HepG2 (cell line): ENCODE measurements around the gene TTC23L. TPM values are rescaled to one million over a fixed set of nuclear protein-coding genes. Genes with fewer than 3 reads are reported as not detected.

Experiments used
- DMAP1 ChIP-seq: IDR thresholded peaks from 2 replicates; pipeline ENCODE4 v1.6.1; 2016
- DNMT1 ChIP-seq: sonication (generic); formaldehyde crosslinking; IDR thresholded peaks from 2 replicates; pipeline ENCODE4 v1.5.1; 2020; ENCODE audit warnings: mild to moderate bottlenecking, missing genetic modification reagents
- NR1H2 ChIP-seq: sonication (generic); formaldehyde crosslinking; IDR thresholded peaks from 2 replicates; pipeline ENCODE4 v1.8.1; 2022; ENCODE audit warnings: low read depth, missing genetic modification reagents, borderline replicate concordance
- ONECUT2 ChIP-seq: sonication (generic); formaldehyde crosslinking; IDR thresholded peaks from 2 replicates; pipeline ENCODE4 v1.4.0; 2020; ENCODE audit warnings: missing genetic modification reagents
- SALL1 ChIP-seq: sonication (generic); formaldehyde crosslinking; IDR thresholded peaks from 2 replicates; pipeline ENCODE4 v1.8.0; 2022; ENCODE audit warnings: mild to moderate bottlenecking, missing genetic modification reagents
- SATB2 ChIP-seq: sonication (generic); formaldehyde crosslinking; IDR thresholded peaks from 2 replicates; pipeline ENCODE4 v1.5.0; 2020; ENCODE audit warnings: missing genetic modification reagents
- SMAD1 ChIP-seq: sonication (generic); formaldehyde crosslinking; IDR thresholded peaks from 2 replicates; pipeline ENCODE4 v1.4.0; 2020; ENCODE audit warnings: missing genetic modification reagents, low read depth, mild to moderate bottlenecking, borderline replicate concordance
- TEAD3 ChIP-seq: optimal IDR thresholded peaks from 2 replicates; pipeline ENCODE3; 2016; ENCODE audit warnings: borderline replicate concordance
- TOE1 ChIP-seq: sonication (generic); formaldehyde crosslinking; IDR thresholded peaks from 2 replicates; pipeline ENCODE4 v1.4.0; 2020; ENCODE audit warnings: mild to moderate bottlenecking, missing genetic modification reagents
- ZNF101 ChIP-seq: sonication (generic); formaldehyde crosslinking; IDR thresholded peaks from 2 replicates; pipeline ENCODE4 v1.4.0; 2020; ENCODE audit warnings: mild to moderate bottlenecking, low read depth, missing genetic modification reagents, borderline replicate concordance
- ZNF17 ChIP-seq: sonication (generic); formaldehyde crosslinking; IDR thresholded peaks from 2 replicates; pipeline ENCODE4 v1.5.0; 2020; ENCODE audit warnings: mild to moderate bottlenecking, missing genetic modification reagents
- ZNF326 ChIP-seq: sonication (generic); formaldehyde crosslinking; IDR thresholded peaks from 2 replicates; pipeline ENCODE4 v1.4.0; 2020; ENCODE audit warnings: missing genetic modification reagents, borderline replicate concordance
- ZNF713 ChIP-seq: sonication (generic); formaldehyde crosslinking; IDR thresholded peaks from 2 replicates; pipeline ENCODE4 v1.4.0; 2020; ENCODE audit warnings: mild to moderate bottlenecking, missing genetic modification reagents
- ZNF775 ChIP-seq: sonication (generic); formaldehyde crosslinking; IDR thresholded peaks from 2 replicates; pipeline ENCODE4 v1.4.0; 2020; ENCODE audit warnings: missing genetic modification reagents, mild to moderate bottlenecking, moderate library complexity, borderline replicate concordance
- ZNF780A ChIP-seq: sonication (generic); formaldehyde crosslinking; IDR thresholded peaks from 2 replicates; pipeline ENCODE4 v1.8.0; 2022; ENCODE audit warnings: mild to moderate bottlenecking, missing genetic modification reagents, moderate library complexity
- polyA plus RNA-seq, 8 experiments: library from polyadenylated mRNA; depleted of rRNA in 3 of 8; stranded (reverse) in 7 of 8; unstranded in 1 of 8; fragments of >200 nt; fragmentation: Illumina TruSeq in 4 of 8; extraction: Trizol in 4 of 8; gene quantifications; 2 replicates each; pipeline versions ENCODE4 v1.2.1 to v1.2.3, GENCODE V29; 2011 to 2016; ENCODE audit warnings: low read depth in 4 of 8, missing spikeins in 1 of 8, mixed read lengths in 1 of 8; ENCODE audit not compliant: insufficient read depth in 1 of 8
- total RNA-seq, 5 experiments: library from RNA; depleted of rRNA; stranded (reverse); fragments of >200 nt; fragmentation: Illumina TruSeq; extraction: Trizol; gene quantifications; 2 replicates each; pipeline ENCODE4 v1.2.3, GENCODE V29; 2016; ENCODE audit warnings: low read depth in 1 of 5
- TF ChIP-seq, protein P1 (sequence below): sonication (generic); formaldehyde crosslinking; IDR thresholded peaks from 2 replicates; pipeline ENCODE4 v1.4.0; 2020; ENCODE audit warnings: missing genetic modification reagents
- TF ChIP-seq, protein P2 (sequence below): sonication (generic); formaldehyde crosslinking; IDR thresholded peaks from 2 replicates; pipeline ENCODE4 v1.4.0; 2020; ENCODE audit warnings: missing genetic modification reagents, borderline replicate concordance
- TF ChIP-seq, protein P3 (sequence below): sonication (generic); formaldehyde crosslinking; IDR thresholded peaks from 2 replicates; pipeline ENCODE4 v1.4.0; 2020; ENCODE audit warnings: missing genetic modification reagents, borderline replicate concordance
- TF ChIP-seq, protein P4 (sequence below): sonication (generic); formaldehyde crosslinking; IDR thresholded peaks from 2 replicates; pipeline ENCODE4 v1.5.0; 2020; ENCODE audit warnings: mild to moderate bottlenecking, missing genetic modification reagents, borderline replicate concordance

Gene TTC23L
- total and polyA plus RNA-seq, 2 of the 13 experiments (the other 11 are each of a cell fraction or from before 2014, with no cell fraction given), result 0.37 to 1.4 TPM

DNA sequence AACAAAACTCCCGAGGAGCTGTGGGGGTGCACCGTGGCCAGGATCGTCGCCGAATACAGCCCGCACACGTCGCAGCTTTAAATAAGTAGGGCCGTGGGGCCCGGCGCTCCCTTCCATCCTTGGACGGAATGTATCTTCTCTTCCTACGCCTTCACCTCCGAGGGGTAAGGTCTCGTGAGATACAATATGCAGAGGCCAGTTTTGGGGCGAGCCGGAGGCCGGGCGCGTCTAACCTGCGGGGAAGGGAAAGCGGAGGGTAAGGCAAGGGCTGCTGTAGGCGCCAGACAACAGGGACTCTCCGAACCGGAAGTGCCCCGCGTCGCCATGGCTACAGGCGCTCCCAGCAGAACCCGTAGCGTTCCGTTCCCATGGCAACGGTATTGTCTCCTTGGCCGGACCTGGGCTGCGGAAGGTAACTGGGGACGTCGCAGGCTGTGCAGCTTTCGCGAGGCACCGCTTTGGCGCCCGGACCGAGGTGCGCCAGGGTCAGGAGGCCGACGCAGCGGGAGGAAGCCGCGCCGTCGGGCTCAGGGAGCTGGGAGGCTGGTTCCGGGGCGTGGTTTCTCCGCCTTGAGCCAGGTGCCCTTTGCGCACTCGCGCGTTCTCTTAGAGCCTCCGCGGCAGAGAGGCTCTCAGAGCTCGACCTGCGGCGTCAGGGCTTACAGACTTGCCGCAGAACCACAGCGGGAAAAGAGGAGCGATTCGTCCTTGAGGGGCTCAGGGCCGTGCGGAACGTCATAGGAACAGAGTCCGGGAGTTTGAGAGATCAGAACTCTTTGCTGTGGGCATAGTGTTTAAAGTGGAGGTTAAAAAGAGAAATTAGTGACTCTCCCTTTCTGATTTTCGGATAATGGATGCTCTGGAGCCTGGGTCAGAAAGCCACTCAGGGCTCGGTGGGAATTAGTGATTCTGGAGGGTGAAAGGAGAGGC, at the start of gene TTC23L (continued):
- 0 out of 2 replicates have a peak, but pooled peaks have one; percentile 36 for TF ChIP-seq ZNF775
- TF ChIP-seq, protein P1, sequence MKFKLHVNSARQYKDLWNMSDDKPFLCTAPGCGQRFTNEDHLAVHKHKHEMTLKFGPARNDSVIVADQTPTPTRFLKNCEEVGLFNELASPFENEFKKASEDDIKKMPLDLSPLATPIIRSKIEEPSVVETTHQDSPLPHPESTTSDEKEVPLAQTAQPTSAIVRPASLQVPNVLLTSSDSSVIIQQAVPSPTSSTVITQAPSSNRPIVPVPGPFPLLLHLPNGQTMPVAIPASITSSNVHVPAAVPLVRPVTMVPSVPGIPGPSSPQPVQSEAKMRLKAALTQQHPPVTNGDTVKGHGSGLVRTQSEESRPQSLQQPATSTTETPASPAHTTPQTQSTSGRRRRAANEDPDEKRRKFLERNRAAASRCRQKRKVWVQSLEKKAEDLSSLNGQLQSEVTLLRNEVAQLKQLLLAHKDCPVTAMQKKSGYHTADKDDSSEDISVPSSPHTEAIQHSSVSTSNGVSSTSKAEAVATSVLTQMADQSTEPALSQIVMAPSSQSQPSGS, result no peak; the same call in 1 of the 2 replicates
- TF ChIP-seq SALL1 (CRISPR knock-in tag), result peak; percentile 97
- TF ChIP-seq TEAD3 (CRISPR knock-in tag), result peak; percentile 44
- peak; percentile 69 for TF ChIP-seq DMAP1 (CRISPR knock-in tag)
- peak; percentile 71; the same call in 1 of the 2 replicates for TF ChIP-seq DNMT1
- TF ChIP-seq, protein P2, sequence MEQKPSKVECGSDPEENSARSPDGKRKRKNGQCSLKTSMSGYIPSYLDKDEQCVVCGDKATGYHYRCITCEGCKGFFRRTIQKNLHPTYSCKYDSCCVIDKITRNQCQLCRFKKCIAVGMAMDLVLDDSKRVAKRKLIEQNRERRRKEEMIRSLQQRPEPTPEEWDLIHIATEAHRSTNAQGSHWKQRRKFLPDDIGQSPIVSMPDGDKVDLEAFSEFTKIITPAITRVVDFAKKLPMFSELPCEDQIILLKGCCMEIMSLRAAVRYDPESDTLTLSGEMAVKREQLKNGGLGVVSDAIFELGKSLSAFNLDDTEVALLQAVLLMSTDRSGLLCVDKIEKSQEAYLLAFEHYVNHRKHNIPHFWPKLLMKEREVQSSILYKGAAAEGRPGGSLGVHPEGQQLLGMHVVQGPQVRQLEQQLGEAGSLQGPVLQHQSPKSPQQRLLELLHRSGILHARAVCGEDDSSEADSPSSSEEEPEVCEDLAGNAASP (CRISPR knock-in tag), result peak; percentile 62
- peak; percentile 50 for TF ChIP-seq ZNF713
- TF ChIP-seq ZNF780A (CRISPR knock-in tag), result no peak
- TF ChIP-seq, protein P3, sequence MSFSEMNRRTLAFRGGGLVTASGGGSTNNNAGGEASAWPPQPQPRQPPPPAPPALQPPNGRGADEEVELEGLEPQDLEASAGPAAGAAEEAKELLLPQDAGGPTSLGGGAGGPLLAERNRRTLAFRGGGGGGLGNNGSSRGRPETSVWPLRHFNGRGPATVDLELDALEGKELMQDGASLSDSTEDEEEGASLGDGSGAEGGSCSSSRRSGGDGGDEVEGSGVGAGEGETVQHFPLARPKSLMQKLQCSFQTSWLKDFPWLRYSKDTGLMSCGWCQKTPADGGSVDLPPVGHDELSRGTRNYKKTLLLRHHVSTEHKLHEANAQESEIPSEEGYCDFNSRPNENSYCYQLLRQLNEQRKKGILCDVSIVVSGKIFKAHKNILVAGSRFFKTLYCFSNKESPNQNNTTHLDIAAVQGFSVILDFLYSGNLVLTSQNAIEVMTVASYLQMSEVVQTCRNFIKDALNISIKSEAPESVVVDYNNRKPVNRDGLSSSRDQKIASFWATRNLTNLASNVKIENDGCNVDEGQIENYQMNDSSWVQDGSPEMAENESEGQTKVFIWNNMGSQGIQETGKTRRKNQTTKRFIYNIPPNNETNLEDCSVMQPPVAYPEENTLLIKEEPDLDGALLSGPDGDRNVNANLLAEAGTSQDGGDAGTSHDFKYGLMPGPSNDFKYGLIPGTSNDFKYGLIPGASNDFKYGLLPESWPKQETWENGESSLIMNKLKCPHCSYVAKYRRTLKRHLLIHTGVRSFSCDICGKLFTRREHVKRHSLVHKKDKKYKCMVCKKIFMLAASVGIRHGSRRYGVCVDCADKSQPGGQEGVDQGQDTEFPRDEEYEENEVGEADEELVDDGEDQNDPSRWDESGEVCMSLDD, result no peak
- TF ChIP-seq TOE1 (CRISPR knock-in tag), result 0 out of 2 replicates have a peak, but pooled peaks have one; percentile 73
- TF ChIP-seq, protein P4, sequence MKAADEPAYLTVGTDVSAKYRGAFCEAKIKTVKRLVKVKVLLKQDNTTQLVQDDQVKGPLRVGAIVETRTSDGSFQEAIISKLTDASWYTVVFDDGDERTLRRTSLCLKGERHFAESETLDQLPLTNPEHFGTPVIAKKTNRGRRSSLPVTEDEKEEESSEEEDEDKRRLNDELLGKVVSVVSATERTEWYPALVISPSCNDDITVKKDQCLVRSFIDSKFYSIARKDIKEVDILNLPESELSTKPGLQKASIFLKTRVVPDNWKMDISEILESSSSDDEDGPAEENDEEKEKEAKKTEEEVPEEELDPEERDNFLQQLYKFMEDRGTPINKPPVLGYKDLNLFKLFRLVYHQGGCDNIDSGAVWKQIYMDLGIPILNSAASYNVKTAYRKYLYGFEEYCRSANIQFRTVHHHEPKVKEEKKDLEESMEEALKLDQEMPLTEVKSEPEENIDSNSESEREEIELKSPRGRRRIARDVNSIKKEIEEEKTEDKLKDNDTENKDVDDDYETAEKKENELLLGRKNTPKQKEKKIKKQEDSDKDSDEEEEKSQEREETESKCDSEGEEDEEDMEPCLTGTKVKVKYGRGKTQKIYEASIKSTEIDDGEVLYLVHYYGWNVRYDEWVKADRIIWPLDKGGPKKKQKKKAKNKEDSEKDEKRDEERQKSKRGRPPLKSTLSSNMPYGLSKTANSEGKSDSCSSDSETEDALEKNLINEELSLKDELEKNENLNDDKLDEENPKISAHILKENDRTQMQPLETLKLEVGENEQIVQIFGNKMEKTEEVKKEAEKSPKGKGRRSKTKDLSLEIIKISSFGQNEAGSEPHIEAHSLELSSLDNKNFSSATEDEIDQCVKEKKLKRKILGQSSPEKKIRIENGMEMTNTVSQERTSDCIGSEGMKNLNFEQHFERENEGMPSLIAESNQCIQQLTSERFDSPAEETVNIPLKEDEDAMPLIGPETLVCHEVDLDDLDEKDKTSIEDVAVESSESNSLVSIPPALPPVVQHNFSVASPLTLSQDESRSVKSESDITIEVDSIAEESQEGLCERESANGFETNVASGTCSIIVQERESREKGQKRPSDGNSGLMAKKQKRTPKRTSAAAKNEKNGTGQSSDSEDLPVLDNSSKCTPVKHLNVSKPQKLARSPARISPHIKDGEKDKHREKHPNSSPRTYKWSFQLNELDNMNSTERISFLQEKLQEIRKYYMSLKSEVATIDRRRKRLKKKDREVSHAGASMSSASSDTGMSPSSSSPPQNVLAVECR (CRISPR knock-in tag), result peak; percentile 100
- TF ChIP-seq ZNF326 (CRISPR knock-in tag), result no peak
- no peak for TF ChIP-seq ZNF17 (CRISPR knock-in tag)
- TF ChIP-seq ZNF101 (CRISPR knock-in tag), result no peak
- peak; percentile 55; the same call in 1 of the 2 replicates for TF ChIP-seq SATB2 (CRISPR knock-in tag)
- TF ChIP-seq ONECUT2 (CRISPR knock-in tag), result no peak
- peak; percentile 86 for TF ChIP-seq SMAD1 (CRISPR knock-in tag)
- TF ChIP-seq NR1H2, result no peak
